Mammary epithelial cell (primary cell): ENCODE data around the gene TDRD9.

Experiments used
- EZH2 ChIP-seq: IDR thresholded peaks from 2 replicates; pipeline ENCODE4 v1.6.1; 2012; ENCODE audit warnings: low read length, inconsistent platforms, borderline replicate concordance
- TF ChIP-seq, protein P1 (sequence below), 2 donors: IDR thresholded peaks in 1 of 2; conservative IDR thresholded peaks in 1 of 2; 2 replicates each; pipeline ENCODE4 v1.5.1; 2011 to 2012; ENCODE audit warnings: inconsistent platforms in 2 of 2, low read length in 2 of 2, mild to moderate bottlenecking in 2 of 2, control low read depth in 1 of 2, low read depth in 1 of 2; ENCODE audit not compliant: insufficient read depth in 1 of 2; ENCODE audit errors: extremely low read depth in 1 of 2

DNA sequence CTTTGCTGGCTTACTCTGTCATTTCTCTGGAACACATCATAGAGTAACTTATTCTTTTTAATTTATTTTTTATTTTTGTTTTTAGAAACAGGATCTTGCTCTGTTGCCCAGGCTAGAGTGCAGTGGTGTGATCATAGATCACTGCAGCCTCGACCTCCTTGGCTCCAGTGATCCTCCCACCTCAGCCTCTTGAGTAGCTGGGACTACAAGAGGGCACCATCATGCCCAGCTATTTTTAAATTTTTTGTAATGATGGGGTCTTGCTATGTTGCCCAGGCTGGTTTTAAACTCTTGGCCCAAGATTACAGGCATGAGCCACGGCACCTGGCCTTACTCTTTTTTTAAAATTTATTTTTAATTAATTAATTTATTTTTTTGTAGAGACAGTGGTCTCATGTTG is 46.3 kb downstream of the TDRD9 start:
- TF ChIP-seq, protein P1, sequence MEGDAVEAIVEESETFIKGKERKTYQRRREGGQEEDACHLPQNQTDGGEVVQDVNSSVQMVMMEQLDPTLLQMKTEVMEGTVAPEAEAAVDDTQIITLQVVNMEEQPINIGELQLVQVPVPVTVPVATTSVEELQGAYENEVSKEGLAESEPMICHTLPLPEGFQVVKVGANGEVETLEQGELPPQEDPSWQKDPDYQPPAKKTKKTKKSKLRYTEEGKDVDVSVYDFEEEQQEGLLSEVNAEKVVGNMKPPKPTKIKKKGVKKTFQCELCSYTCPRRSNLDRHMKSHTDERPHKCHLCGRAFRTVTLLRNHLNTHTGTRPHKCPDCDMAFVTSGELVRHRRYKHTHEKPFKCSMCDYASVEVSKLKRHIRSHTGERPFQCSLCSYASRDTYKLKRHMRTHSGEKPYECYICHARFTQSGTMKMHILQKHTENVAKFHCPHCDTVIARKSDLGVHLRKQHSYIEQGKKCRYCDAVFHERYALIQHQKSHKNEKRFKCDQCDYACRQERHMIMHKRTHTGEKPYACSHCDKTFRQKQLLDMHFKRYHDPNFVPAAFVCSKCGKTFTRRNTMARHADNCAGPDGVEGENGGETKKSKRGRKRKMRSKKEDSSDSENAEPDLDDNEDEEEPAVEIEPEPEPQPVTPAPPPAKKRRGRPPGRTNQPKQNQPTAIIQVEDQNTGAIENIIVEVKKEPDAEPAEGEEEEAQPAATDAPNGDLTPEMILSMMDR (conservative IDR thresholded peaks at IDR 0.05 in 1 of 2, IDR thresholded peaks at IDR 0.05 in 1 of 2; ENCODE audit: extremely low read depth in 1 of 2, insufficient read depth in 1 of 2, low read depth in 1 of 2, low read length in 2 of 2) = no peak
- no peak for TF ChIP-seq EZH2
